GM15510 (cell line): ENCODE data around the gene RAB4A.

Experiments used
- POLR2A ChIP-seq: IDR thresholded peaks from 3 replicates; pipeline ENCODE4 v1.6.1; 2011; ENCODE audit warnings: borderline replicate concordance; ENCODE audit not compliant: insufficient read length; ENCODE audit errors: extremely low read depth

RAB4A gene

GRCh38 chr1:229234870-229235472 lies 35.9 kb upstream of the RAB4A start:
- TF ChIP-seq POLR2A: no peak

- no peak for TF ChIP-seq POLR2A
These were observed 33.6 kb upstream of the RAB4A start for GRCh38 chr1:229237320-229237719.

DNA sequence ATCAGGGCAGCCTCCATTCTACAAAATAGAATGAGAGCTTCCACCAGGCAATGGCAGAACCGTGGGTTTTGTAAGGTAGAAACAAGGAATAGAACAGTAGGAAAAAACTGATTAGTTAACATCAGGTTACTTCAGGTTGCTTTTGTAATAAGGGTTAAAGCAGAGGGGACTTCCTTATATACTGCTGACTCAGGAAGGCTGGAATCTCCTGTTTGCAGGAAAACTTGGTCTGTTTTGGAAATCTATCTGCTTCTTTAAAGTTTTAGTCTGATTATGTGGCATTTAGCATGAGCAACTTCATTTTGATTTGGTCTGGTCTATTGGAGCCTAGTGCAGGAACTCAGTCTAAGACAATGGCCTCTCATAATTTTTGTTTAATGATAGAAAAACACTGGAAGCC lies 32.7 kb upstream of the RAB4A start:
- TF ChIP-seq POLR2A: no peak

DNA sequence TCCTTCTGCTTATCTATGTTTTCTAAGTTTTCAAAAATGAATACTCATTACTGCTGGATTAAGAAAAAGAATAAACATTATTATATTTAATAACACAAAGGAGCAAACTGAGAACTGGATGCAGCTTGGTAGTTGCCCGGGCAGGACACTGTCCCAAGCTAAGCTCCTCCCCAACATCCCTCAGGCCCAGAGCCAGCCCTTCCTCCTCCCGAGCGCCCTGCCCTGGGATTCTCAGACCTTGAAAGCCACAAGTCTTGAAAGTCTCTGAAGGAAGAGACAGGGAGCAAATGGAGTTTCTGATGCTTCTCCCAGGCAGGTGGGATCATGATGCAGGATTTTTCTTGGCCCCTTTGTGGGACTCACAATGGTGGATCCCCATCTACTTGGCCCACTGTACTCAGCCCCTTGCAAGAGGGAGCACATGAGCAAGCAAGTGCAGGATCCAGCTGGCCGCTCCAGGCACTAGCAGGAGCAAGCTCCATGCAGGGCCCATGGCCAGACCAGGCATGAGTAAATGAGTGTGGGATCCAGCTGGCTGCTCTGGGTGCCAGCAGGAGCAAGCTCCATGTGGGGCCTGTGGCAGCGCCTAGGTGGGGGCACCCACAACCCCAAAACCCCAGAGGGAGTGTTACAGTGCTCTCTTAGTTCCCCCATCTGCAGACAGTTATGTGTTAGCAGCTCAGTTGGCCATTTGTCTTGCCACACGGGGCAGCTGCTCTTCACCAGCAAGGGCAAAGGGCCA lies 32.1 kb upstream of the RAB4A start:
- TF ChIP-seq POLR2A: no peak

DNA sequence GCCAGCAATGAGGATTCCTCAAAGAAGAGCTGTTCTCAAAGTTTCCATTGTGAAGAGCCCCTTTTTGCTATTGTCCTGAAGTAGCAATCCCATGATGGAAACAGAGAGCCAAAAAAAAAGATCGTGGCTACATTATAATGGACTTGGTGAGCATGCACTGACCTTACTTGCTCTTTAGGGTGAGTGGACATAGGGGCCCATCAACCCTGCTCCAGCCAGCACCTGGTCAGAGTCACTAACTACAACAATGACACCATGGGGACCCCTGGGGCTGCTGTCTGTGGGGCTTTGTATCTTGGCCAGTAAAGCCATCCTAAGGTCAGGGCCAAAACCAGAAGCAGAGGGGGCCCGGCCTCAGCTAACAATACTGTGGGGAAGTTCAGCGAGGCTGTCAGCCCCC lies 30.4 kb upstream of the RAB4A start:
- no peak for TF ChIP-seq POLR2A

GRCh38 chr1:229241390-229241789 lies 29.5 kb upstream of the RAB4A start:
- TF ChIP-seq POLR2A: no peak

DNA sequence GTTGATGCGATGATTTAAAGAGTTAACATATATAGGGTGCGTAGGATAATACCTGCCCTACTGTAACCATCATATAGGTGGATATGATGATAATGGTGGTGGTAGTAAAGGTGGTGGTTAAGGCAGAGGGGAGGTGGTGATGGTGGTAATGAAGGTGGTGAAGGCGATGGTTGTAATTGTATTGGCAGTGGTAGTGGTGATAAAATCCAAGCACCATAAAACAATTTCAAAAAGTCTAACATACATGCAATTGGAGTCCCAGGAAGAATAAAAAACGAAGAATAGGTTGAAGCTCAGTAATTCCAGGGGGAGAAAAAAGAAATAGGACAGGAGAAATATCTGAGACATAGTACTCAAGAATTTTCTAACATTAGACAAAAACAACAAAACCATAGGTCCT lies 27.3 kb upstream of the RAB4A start:
- no peak for TF ChIP-seq POLR2A

DNA sequence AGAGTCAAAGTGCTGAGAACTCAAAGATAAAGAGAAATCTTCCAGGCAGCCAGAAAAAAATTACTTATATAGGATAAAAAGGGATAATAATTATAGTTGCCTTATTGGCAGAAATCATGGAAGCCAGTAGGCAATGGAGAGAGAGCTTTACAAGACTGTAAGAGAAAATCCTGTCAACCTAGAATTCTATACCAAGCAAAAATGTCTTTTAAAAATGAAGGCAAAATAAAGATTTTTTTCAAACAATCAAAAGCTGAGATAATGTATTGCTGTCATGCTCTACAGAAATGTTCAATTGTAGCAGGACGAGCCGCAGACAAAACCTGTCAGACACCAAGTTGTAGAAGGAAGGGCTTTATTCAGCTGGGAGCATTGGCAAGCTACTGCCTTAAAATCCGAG lies 26.8 kb upstream of the RAB4A start:
- no peak for TF ChIP-seq POLR2A

GRCh38 chr1:229247871-229248270 lies 23.0 kb upstream of the RAB4A start:
- no peak for TF ChIP-seq POLR2A

DNA sequence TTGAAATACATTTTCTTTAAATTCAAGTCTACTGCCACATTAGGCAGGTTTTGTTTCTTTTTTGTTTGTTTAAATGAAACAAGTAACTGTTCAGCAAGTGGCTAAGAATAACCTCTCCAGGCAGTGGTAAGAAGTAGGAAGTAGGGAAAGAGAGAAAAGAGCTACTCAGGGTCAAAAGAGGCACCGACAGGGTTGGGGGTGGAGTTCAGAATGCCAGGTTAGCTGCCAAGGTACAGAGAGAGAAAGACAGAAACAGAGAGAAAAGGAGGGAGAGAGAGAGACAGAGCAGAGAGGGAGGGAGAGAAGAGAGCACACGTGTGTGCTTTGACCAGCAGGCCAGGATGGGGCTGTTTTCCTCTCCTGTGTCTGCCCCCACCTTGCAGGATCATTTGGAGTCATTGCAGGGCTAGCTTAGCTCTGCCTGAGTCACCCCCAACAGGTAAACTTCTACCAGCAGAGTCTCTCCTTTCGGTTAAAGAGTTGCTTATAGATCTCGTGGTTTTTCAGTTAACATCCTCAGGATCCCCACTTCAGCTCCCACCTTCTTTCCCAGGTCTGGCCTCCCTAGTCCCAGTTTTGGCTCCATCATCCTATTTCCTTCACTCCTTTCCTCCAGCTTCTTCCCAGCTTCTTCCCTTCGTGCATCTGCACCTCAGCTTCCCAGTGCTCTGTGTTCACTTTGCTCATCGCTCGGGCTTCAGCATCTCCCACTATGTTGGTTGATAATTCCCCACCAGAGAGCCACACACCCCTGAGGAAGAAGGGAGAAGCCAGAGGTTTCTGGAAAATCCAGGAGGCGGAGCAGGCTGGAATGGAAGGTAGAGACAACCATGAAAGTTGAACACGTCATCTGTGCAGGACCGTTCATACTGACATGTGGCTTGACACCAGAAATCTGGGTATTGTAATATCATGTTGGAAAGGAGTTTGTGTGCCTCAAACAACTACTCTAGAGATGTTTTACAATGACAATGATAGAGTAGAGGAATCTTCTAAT lies 21.8 kb upstream of the RAB4A start:
- no peak for TF ChIP-seq POLR2A

GRCh38 chr1:229249854-229250644 lies 20.9 kb upstream of the RAB4A start:
- TF ChIP-seq POLR2A: no peak

DNA sequence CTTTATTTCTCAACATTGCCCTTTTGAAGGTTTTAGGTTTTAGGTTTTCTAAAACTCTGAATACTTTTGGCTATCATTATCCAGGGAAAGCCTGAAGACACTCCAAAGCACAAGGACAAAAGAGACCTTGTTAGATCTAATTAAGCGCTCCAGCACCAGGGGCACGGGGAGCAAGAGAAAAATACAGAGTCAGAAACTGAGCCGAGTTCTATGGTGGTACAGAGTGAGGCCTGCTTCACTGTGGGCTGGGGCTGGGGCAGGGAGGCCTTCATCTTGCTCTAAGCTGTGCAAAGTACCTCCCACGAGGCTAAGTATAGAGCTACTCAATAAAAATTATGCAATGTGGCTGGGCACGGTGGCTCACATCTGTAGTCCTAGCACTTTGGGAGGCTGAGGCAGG lies 19.7 kb upstream of the RAB4A start:
- TF ChIP-seq POLR2A: no peak

DNA sequence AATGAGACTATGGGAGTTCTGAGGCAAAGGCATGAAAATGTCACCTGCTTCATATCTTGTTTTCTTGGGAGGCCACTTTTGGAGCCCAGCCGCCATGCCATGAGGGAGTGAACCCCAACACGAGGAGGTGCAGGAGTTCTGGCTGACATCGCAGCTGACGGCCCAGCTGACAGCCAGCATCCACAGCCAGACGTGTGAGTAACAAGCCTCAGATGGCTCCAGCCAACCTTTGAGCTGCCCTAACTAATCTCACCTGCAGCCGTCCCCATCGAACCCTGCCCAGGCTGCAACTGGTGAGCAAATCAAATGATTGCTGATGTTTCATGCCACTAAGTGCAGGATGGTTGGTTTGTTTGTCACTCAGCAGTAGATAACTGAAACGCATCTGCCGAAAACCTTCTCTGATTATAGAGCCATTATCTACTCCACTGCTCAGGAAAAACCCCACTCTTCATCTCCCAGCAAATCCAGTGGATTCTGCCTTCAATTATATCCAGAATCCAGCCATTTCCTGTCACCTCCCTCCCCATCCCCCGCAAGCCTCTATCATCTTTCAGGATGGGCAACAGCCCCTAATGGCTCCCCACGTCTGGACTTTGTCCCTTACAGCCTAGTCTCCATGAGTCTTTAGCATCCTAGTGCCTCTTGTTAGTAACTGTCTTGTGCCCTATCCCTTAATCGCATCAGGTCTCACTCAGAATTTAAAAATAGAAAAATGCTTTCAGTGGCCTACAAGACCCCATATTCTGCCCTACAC lies 18.5 kb upstream of the RAB4A start:
- no peak for TF ChIP-seq POLR2A

DNA sequence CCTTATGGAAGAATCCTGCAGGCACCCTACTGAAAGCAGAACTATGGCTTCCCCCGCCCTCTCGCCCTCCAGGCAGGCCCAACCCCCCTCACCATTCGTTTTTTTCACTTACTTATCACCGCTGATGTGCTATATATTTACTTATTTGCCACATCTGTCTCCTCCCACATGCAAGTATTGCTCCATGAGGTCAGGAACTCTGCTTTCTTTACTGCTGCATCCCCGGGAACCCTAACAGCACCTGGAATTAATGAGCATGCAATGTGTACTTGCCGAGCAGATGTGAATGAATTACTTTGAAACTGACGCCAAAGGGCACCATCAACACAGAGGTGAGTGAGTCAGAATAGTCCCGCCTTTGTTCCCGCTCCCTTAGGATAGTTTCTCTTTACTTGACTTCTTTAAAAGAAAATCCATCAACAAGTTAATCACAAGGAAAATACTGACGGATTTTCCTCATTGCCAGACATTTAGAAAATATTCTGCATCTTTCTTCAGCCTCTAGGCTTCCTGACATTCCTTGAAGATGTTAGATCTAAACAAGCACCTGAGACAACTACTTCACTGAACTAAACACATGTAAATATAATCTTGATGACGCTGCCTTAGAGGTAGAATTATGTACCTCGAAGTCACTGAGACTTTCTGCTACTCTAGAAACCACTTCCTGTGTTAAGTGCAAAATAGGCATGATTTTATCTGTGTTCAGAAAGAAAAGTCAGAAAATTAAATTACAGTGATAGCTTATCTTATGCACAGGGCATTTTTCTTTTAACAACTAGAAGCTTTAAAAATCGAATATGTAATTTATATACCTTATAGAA lies 17.5 kb upstream of the RAB4A start:
- TF ChIP-seq POLR2A: no peak
